Measurements from ENCODE around the gene CLCA1.

The CLCA1 gene

DNA sequence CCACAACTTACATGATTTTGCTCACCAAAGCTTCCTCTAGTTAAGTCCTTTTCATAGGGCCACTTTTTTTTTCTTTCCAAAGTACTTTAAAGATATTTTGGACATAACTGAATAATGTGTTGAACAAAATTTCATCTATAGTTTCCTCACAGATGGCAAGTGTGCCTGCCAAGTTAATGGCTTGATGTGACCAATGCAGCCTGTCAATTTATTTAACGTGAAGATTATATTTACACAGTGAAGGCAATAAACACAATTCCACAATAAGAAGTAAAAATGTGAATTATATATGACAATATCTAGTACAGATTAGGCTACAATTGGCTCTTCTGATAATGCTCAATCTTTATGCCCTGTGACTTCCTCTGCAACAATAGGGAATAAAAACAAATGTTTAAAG lies 26.7 kb upstream of the CLCA1 start:
- TF ChIP-seq, protein P1, sequence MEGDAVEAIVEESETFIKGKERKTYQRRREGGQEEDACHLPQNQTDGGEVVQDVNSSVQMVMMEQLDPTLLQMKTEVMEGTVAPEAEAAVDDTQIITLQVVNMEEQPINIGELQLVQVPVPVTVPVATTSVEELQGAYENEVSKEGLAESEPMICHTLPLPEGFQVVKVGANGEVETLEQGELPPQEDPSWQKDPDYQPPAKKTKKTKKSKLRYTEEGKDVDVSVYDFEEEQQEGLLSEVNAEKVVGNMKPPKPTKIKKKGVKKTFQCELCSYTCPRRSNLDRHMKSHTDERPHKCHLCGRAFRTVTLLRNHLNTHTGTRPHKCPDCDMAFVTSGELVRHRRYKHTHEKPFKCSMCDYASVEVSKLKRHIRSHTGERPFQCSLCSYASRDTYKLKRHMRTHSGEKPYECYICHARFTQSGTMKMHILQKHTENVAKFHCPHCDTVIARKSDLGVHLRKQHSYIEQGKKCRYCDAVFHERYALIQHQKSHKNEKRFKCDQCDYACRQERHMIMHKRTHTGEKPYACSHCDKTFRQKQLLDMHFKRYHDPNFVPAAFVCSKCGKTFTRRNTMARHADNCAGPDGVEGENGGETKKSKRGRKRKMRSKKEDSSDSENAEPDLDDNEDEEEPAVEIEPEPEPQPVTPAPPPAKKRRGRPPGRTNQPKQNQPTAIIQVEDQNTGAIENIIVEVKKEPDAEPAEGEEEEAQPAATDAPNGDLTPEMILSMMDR (conservative IDR thresholded peaks at IDR 0.05; ENCODE audit: low read depth, low read length) = no peak
- Histone ChIP-seq H3K4me1 (ENCODE audit: low read depth, poor library complexity, severe bottlenecking) (peaks cover 30% of the 10 kb centered on the region), H3K79me2 (ENCODE audit: insufficient read depth, low read depth) (no peaks in the 10 kb centered on the region), H3K9ac (no peak overlapping the region), H4K20me1 (ENCODE audit: insufficient read depth) (no peaks in the 10 kb centered on the region), H3K4me3 (IDR thresholded peaks at IDR 0.05; ENCODE audit: insufficient read depth, low read depth, low read length) (no peak overlapping the region), H3K27me3 (ENCODE audit: insufficient read depth, low read depth) (no peaks in the 10 kb centered on the region), H3K27ac (no peak overlapping the region), H2AFZ (ENCODE audit: low read depth) (no peak overlapping the region), H3K4me2 (no peak overlapping the region), H3K36me3 (ENCODE audit: insufficient read depth) (no peaks in the 10 kb centered on the region)

- Histone ChIP-seq H3K9ac (no peak overlapping the region), H3K27ac (no peak overlapping the region), H3K79me2 (ENCODE audit: insufficient read depth, low read depth) (no peaks in the 10 kb centered on the region), H3K27me3 (ENCODE audit: insufficient read depth, low read depth) (no peaks in the 10 kb centered on the region), H4K20me1 (ENCODE audit: insufficient read depth) (no peaks in the 10 kb centered on the region), H3K36me3 (ENCODE audit: insufficient read depth) (no peaks in the 10 kb centered on the region), H3K4me3 (IDR thresholded peaks at IDR 0.05; ENCODE audit: insufficient read depth, low read depth, low read length) (no peak overlapping the region), H3K4me1 (ENCODE audit: low read depth, poor library complexity, severe bottlenecking) (peaks cover 15% of the 10 kb centered on the region), H2AFZ (ENCODE audit: low read depth) (no peak overlapping the region), H3K4me2 (no peak overlapping the region)
- TF ChIP-seq, protein P1 (conservative IDR thresholded peaks at IDR 0.05; ENCODE audit: low read depth, low read length) = no peak
Measured at GRCh38 chr1:86445919-86446318, 22.8 kb upstream of the CLCA1 start.

- no peak overlapping the region for H2AFZ ChIP-seq (ENCODE audit: low read depth)
- no peak overlapping the region for H3K27ac ChIP-seq
- no peaks in the 10 kb centered on the region for H4K20me1 ChIP-seq (ENCODE audit: insufficient read depth)
- H3K4me3 ChIP-seq (IDR thresholded peaks at IDR 0.05; ENCODE audit: insufficient read depth, low read depth, low read length) = no peak overlapping the region
- TF ChIP-seq, protein P1 (conservative IDR thresholded peaks at IDR 0.05; ENCODE audit: low read depth, low read length) = no peak
- H3K79me2 ChIP-seq (ENCODE audit: insufficient read depth, low read depth) = no peaks in the 10 kb centered on the region
- H3K4me1 ChIP-seq (ENCODE audit: low read depth, poor library complexity, severe bottlenecking) = peaks cover 2% of the 10 kb centered on the region
- no peak overlapping the region for H3K4me2 ChIP-seq
- H3K9ac ChIP-seq = no peak overlapping the region
- H3K27me3 ChIP-seq (ENCODE audit: insufficient read depth, low read depth) = no peaks in the 10 kb centered on the region
- no peaks in the 10 kb centered on the region for H3K36me3 ChIP-seq (ENCODE audit: insufficient read depth)
Measured at GRCh38 chr1:86447198-86447790, 21.4 kb upstream of the CLCA1 start.

GRCh38 chr1:86448670-86449069 lies 20.1 kb upstream of the CLCA1 start:
- Histone ChIP-seq H3K79me2 (ENCODE audit: insufficient read depth, low read depth) (no peaks in the 10 kb centered on the region), H3K27me3 (ENCODE audit: insufficient read depth, low read depth) (no peaks in the 10 kb centered on the region), H4K20me1 (ENCODE audit: insufficient read depth) (no peaks in the 10 kb centered on the region), H3K9ac (no peak overlapping the region), H2AFZ (ENCODE audit: low read depth) (no peak overlapping the region), H3K4me2 (no peak overlapping the region), H3K36me3 (ENCODE audit: insufficient read depth) (no peaks in the 10 kb centered on the region), H3K27ac (no peak overlapping the region), H3K4me3 (IDR thresholded peaks at IDR 0.05; ENCODE audit: insufficient read depth, low read depth, low read length) (no peak overlapping the region), H3K4me1 (ENCODE audit: low read depth, poor library complexity, severe bottlenecking) (no peaks in the 10 kb centered on the region)
- TF ChIP-seq, protein P1 (conservative IDR thresholded peaks at IDR 0.05; ENCODE audit: low read depth, low read length) = no peak

Data from KMS-11 (cell line).